ENCODE measurements around the gene TMCC3.

TMCC3 gene

DNA sequence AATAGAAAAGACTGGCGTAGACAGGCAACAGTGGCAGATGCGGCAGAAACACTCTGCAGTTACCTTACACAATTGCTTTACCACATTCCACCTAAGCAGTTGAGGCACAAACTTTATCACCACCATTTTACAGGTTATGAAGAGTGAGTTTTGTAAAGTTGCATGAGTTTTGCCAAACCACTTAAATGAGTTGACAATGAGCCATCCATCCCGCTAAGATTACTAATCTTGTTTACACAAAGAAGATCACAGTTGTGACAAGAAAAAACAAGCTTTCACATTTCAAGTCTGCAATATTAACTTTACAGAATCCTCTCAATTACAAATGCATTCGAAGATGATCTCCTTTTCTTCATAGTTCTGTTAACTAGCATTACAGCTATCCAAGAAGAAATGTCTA, 1.8 kb downstream of the TMCC3 start:
- TF ChIP-seq, protein P1, sequence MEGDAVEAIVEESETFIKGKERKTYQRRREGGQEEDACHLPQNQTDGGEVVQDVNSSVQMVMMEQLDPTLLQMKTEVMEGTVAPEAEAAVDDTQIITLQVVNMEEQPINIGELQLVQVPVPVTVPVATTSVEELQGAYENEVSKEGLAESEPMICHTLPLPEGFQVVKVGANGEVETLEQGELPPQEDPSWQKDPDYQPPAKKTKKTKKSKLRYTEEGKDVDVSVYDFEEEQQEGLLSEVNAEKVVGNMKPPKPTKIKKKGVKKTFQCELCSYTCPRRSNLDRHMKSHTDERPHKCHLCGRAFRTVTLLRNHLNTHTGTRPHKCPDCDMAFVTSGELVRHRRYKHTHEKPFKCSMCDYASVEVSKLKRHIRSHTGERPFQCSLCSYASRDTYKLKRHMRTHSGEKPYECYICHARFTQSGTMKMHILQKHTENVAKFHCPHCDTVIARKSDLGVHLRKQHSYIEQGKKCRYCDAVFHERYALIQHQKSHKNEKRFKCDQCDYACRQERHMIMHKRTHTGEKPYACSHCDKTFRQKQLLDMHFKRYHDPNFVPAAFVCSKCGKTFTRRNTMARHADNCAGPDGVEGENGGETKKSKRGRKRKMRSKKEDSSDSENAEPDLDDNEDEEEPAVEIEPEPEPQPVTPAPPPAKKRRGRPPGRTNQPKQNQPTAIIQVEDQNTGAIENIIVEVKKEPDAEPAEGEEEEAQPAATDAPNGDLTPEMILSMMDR (IDR thresholded peaks at IDR 0.05; ENCODE audit: insufficient read depth, low read depth, low read length, missing control alignments), result no peak
- DNase-seq (ENCODE audit: low read depth), result peak; percentile 88
- peak overlapping the region; percentile 69 for H3K4me3 ChIP-seq (ENCODE audit: low read length)

DNA sequence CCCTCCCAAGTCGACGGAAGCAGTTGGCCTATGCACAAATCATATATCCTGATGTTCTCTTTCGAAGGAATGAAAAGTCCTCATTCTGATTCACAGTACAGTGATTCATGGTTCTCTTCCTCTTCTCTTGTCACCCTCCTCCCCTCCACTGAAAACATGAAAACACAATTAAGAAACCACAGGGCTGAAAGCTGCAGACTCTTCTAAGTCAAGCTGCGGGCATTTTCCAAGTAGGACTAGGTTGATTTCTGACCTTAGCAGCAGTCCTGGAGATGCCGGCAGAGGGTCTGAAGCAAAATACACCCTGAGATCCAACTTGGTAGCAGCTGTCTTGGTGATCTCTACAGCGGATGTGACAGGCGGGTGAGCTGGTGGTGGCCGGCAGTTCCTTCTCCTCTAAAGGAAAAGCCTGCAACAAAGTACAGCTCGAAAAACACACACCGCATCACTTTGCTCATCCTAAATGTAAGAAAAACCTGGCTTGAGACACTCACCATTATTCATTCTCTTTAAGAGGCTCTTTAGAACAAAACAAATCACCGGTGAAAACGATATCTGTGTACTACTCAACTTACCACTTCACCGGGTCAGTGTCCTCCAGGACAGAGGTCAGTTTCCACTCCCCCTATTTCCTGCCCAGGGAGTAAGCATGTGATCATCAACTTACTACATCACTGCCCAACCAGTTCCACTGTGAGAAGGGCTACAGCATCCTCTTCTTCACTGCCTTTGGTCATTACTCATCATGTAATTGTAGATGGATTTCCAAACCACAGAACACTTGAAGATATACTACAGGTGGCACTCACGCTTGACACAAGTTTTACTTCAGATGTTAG, 6.0 kb downstream of the TMCC3 start:
- peak; percentile 93 for DNase-seq (ENCODE audit: low read depth)
- TF ChIP-seq, protein P1 (IDR thresholded peaks at IDR 0.05; ENCODE audit: insufficient read depth, low read depth, low read length, missing control alignments), result no peak

DNA sequence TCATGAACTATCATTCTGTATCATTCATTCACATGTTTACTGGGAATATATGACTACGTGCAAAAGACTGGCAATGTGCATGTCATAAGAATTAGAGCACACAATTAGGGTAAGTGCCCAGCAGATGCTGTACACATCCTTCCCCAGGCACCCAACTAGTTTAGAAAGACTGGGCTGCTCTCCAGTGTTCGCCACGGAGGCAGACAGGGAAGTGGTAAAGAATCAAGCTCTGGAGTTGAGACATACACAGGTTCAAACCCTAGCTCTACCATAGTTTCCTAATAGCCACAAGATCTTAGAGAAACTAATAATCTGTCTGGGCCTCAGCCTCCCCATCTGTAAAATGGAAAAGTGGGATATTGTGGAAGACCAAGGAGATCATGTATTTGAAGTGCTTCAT, 6.8 kb downstream of the TMCC3 start:
- H3K4me3 ChIP-seq (ENCODE audit: low read length), result no peak overlapping the region
- TF ChIP-seq, protein P1 (IDR thresholded peaks at IDR 0.05; ENCODE audit: insufficient read depth, low read depth, low read length, missing control alignments), result no peak
- DNase-seq (ENCODE audit: low read depth), result no peak

More for the DNA sequence above, 6.0 kb downstream of the TMCC3 start:
- no peak overlapping the region for H3K4me3 ChIP-seq (ENCODE audit: low read length)

DNA sequence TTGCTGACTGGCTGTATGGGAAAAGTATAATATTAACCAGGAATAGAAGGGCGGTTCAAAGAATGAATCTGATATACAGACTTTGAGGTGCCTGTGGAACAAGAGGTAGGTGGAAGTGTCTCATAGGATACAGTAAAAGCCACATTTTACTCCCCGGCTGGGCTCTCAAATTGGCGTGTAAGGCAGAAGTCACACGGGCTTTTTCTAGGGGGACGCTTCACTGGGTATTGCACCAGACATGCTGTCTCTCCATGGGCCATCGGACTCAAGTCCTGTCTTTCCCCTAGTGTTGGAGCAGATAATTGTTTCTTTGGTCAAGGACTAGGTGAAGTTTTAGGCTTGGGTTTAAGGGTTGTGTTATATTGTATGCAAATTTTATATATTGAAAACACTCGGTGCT, 9.1 kb downstream of the TMCC3 start:
- no peak overlapping the region for H3K4me3 ChIP-seq (ENCODE audit: low read length)
- TF ChIP-seq, protein P1 (IDR thresholded peaks at IDR 0.05; ENCODE audit: insufficient read depth, low read depth, low read length, missing control alignments), result no peak
- DNase-seq (ENCODE audit: low read depth), result no peak

DNA sequence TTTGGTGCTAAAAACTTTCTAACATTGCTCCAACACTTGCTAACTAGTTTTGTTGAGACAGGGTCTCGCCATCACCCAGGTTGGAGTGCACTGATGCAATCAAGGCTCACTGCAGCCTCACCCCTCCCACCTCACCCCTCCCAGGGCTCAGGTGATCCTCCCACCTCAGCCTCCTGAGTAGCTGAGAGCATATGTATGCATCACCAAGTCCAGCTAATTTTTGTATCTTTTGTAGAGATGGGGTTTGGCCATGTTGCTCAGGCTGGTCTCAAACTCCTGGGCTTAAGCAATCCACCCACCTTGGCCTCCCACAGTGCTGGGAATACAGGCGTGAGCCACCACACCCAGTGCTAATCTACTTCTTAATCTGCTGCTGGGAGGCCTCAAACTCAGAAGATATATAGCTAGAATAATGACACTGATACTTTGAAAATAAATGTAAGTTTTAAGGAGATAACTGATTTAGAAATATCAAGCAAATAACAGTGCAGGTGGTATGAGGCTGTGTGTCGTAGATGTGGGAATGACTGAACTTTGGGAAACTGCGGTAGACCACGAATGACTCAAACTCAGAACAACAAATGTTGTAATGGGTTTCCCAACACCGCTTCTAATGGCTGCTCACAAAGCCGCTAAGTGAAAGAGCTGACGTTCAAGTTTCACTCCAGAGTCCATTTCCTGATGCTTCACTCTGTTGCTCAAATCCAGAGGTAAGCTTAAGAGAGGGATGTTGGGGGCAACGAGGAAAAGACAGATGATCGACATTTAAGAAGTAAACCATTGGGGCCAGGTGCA, 10.0 kb downstream of the TMCC3 start:
- peak; percentile 99 for DNase-seq (ENCODE audit: low read depth)
- TF ChIP-seq, protein P1 (IDR thresholded peaks at IDR 0.05; ENCODE audit: insufficient read depth, low read depth, low read length, missing control alignments), result no peak
- H3K4me3 ChIP-seq (ENCODE audit: low read length), result no peak overlapping the region

DNA sequence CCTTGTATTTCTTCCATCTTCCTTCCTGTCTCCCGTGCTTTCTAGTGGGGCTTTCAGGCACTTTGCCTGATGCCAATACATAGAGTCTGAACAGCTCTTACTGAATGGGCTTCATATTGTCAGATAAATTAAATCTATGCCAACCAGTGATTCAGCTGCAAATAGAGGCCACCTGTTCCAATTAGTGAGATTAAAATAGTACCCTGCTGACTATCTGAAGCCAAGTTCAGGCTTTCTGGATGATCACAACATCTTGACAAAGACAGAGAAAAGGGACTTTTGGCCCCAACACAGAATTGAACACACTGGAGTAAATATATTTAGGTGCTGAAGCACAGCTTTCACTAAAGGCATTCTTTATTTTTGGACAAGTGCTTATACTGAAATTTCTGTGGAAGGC, 11.8 kb downstream of the TMCC3 start:
- no peak overlapping the region for H3K4me3 ChIP-seq (ENCODE audit: low read length)
- DNase-seq (ENCODE audit: low read depth), result no peak
- TF ChIP-seq, protein P1 (IDR thresholded peaks at IDR 0.05; ENCODE audit: insufficient read depth, low read depth, low read length, missing control alignments), result no peak

Measured in epithelial cell of esophagus (primary cell).